ACC112 (cell line): ENCODE data around the gene POGK.

Experiments
- H2AFZ ChIP-seq: fragments of 200-600 bp; sonication (generic); one replicate; pipeline ENCODE4 v1.6.0; 2017; ENCODE audit warnings: antibody characterized with exemption, low read length; ENCODE audit not compliant: unreplicated experiment
- H3K27ac ChIP-seq: fragments of 200-600 bp; sonication (generic); 2 replicates; pipeline ENCODE4 v1.5.1; 2014; ENCODE audit warnings: low read depth, mild to moderate bottlenecking, antibody characterized with exemption, low read length, moderate library complexity
- H3K27me3 ChIP-seq: fragments of 200-600 bp; sonication (generic); 2 replicates; pipeline ENCODE4 v1.6.1; 2014; ENCODE audit warnings: mild to moderate bottlenecking, antibody characterized with exemption, low read length, moderate library complexity, mixed read lengths; ENCODE audit not compliant: insufficient read depth
- H3K36me3 ChIP-seq: fragments of 200-600 bp; sonication (generic); 2 replicates; pipeline ENCODE4 v1.6.1; 2016; ENCODE audit warnings: mild to moderate bottlenecking, antibody characterized with exemption, low read length, moderate library complexity, mixed read lengths; ENCODE audit not compliant: insufficient read depth
- H3K4me1 ChIP-seq: fragments of 200-600 bp; sonication (generic); one replicate; pipeline ENCODE4 v1.6.1; 2016; ENCODE audit warnings: low read length, mixed read lengths; ENCODE audit not compliant: insufficient read depth, unreplicated experiment, control insufficient read depth
- H3K4me3 ChIP-seq: fragments of 200-600 bp; sonication (generic); 2 replicates; pipeline ENCODE4 v1.5.1; 2014; ENCODE audit warnings: mild to moderate bottlenecking, low read depth, low read length
- H3K79me2 ChIP-seq: fragments of 200-600 bp; sonication (generic); one replicate; pipeline ENCODE4 v1.6.0; 2016; ENCODE audit warnings: low read length; ENCODE audit not compliant: control insufficient read depth, unreplicated experiment, insufficient read depth

POGK gene

GRCh38 chr1:166903232-166903631 is 64.0 kb downstream of the POGK start:
- Histone ChIP-seq H3K4me1 (no peaks in the 10 kb centered on the region), H3K36me3 (no peaks in the 10 kb centered on the region), H3K79me2 (no peaks in the 10 kb centered on the region), H3K27ac (no peak overlapping the region), H2AFZ (no peak overlapping the region), H3K27me3 (peaks cover 64% of the 10 kb centered on the region), H3K4me3 (no peak overlapping the region)

DNA sequence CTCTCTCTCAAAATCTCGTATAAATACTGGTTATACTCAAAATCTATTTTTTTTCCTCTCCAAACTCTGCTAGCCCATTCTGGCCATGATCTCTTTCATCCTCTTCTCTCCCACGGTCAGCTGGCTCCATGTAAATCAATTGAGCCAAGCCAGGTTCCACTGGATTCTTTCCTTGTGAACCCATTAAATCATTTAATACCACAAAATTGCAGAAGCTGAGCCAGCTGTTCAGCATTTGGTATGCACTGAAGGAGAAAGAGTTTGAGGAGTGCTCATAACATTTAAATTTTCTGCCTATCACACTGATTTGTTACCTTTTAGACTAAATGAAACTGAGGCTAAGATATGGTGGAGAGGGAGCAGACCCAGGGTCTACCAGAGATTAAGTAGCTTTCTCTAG is 65.9 kb downstream of the POGK start:
- Histone ChIP-seq H3K36me3 (no peaks in the 10 kb centered on the region), H2AFZ (no peak overlapping the region), H3K4me3 (no peak overlapping the region), H3K27ac (no peak overlapping the region), H3K4me1 (no peaks in the 10 kb centered on the region), H3K79me2 (no peaks in the 10 kb centered on the region), H3K27me3 (peaks cover 69% of the 10 kb centered on the region)

- no peak overlapping the region for H2AFZ ChIP-seq
These were observed 66.6 kb downstream of the POGK start for GRCh38 chr1:166905900-166906299.

More at GRCh38 chr1:166905900-166906299, 66.6 kb downstream of the POGK start:
- Histone ChIP-seq H3K27ac (no peak overlapping the region), H3K27me3 (peaks cover 62% of the 10 kb centered on the region), H3K4me3 (no peak overlapping the region), H3K79me2 (no peaks in the 10 kb centered on the region), H3K4me1 (no peaks in the 10 kb centered on the region), H3K36me3 (no peaks in the 10 kb centered on the region)
